GM12801 (cell line): Measurements from ENCODE around the gene KNDC1.

Experiments
- TF ChIP-seq, protein P1 (sequence below): IDR thresholded peaks from one replicate; pipeline ENCODE4 v1.5.1; 2011; ENCODE audit warnings: control low read depth; ENCODE audit not compliant: insufficient read length; ENCODE audit errors: extremely low read depth

KNDC1 gene

DNA sequence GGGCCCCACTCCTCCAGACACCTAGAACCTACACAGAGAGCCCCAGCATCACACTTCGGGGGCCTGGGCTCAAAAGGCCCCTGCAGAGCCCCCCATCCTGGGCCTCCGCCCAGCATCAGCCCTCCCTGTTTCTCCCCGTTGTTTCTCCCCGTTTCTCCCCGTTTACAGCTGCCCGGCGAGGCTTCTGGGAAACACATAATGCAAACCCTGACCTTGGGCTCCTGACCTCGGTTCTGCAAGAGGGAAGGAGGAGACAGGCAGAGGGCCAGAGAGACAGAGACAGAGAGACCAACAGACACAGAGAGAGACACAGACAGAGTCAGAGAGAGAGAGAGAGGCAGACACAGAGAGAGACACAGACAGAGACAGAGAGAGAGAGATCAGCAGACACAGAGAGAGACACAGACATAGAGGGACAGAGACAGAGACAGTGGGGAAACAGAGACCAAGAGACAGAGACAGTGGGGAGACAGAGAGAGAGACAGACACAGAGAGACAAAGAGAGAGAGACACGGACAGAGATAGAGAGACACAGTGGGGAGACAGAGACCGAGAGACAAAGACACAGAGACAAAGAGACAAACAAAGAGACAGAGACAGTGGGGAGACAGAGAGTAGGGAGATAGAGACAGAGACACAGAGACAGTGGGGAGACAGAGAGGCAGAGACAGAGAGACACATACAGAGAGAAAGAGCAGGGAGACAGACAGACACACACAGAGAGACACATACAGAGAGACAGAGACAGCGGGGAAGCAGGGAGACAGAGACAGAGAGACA is 90.1 kb downstream of the KNDC1 start:
- TF ChIP-seq, protein P1, sequence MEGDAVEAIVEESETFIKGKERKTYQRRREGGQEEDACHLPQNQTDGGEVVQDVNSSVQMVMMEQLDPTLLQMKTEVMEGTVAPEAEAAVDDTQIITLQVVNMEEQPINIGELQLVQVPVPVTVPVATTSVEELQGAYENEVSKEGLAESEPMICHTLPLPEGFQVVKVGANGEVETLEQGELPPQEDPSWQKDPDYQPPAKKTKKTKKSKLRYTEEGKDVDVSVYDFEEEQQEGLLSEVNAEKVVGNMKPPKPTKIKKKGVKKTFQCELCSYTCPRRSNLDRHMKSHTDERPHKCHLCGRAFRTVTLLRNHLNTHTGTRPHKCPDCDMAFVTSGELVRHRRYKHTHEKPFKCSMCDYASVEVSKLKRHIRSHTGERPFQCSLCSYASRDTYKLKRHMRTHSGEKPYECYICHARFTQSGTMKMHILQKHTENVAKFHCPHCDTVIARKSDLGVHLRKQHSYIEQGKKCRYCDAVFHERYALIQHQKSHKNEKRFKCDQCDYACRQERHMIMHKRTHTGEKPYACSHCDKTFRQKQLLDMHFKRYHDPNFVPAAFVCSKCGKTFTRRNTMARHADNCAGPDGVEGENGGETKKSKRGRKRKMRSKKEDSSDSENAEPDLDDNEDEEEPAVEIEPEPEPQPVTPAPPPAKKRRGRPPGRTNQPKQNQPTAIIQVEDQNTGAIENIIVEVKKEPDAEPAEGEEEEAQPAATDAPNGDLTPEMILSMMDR, result no peak

DNA sequence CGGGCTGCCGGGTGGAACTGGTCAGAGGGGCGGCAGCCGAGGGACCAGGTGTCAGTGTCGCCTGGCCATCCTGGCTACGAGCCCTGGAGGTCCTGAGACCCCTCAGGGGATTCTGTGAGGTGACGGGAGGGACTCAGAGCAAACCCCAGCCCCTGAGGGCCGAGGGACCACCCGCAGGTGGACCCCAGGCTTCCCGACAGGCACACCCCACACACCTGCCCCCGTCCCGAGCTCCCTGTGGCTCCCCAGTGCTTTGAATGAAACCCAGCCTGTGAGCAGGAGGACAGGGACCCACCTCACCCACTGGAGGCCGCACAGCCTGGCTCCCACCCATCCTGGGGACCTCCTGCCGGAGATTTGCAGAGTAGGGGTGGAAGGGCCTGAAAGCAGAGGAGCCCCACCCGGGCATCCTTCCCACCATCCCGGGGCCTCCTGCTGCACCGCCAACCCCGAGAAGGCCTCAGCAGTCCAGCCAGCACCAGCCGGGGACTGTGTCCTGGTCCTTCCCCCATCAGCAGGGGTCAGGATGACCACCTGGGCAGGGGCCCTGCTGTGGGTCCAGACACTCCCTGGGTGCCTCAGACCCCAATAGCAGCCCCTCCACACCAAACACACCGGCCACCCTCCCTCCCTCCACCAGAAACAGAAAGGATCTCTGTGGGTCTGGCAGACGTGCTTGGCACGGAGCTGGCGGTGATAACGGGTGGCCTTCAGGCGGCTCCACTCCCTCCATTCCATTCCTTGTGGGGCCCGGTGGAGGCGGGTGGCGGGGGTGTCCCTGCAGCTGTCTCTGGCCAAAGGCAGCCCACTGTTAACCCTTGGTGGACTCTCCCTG is 91.6 kb downstream of the KNDC1 start:
- TF ChIP-seq, protein P1, result no peak

- TF ChIP-seq, protein P1, result no peak
These were observed 92.2 kb downstream of the KNDC1 start for GRCh38 chr10:133252223-133252552.

DNA sequence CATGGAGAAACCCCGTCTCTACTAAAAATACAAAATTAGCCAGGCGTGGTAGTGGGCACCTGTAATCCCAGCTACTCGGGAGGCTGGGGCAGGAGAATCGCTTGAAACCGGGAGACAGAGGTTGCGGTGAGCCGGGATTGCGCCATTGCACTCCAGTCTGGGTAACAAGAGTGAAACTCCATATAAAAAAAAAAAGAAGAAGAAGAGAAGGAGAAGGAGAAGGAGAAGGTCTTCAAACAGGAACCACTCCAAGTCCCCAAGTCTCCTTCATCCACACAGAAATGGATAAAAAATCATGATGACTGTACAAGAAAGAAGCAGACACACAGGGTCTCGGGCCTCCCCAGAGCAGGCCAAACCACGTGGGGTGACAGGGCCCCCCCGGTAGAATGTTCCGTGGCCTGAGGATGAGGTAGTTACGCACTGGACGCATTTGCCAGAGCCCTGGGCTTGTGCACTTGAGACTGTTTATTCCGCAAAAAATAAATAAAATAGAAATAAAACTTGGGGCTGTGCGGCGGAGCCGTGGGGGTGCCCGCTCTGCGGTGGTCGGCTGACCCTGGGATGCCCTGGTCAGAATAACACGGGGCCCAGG is 93.4 kb downstream of the KNDC1 start:
- TF ChIP-seq, protein P1, result no peak

- TF ChIP-seq, protein P1, result no peak
These were observed 94.6 kb downstream of the KNDC1 start for GRCh38 chr10:133254421-133255120.

DNA sequence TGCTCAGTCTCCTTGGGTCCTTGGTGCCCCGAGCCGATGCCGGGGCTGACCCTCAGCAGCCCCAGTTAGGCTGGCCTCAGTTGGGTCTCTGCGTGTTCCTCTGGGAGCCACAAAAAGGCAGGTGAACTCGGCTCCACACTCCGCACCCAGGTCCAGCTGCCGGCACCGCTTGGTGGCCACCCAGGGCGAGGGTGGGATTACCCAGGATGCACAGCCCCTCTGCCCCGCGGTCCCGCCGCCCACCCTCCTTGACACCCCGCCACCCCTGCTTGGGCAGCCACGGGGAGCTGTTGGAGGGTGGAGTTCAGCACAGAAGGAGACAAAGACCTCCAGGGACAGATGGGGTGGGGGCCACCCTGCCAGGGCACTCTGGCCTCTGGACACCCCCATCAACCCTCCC is 95.3 kb downstream of the KNDC1 start:
- TF ChIP-seq, protein P1, result no peak
